HG03196 (cell line): Measurements from ENCODE around the gene EMX2.

Experiments used
- ATAC-seq: cut with Tn5 transposase; IDR thresholded peaks from one replicate; pipeline ENCODE4 v1.9.1; 2021; ENCODE audit not compliant: unreplicated experiment

Gene EMX2

GRCh38 chr10:117594722-117595121 is 52.2 kb downstream of the EMX2 start:
- ATAC-seq: no peak

- ATAC-seq: no peak
These were observed 54.2 kb downstream of the EMX2 start for GRCh38 chr10:117596706-117597105.

GRCh38 chr10:117597216-117597615 is 54.7 kb downstream of the EMX2 start:
- no peak for ATAC-seq
